Peyer's patch (tissue), 4 donors: Measurements from ENCODE around the gene FER1L5.

Experiments used
- POLR2A ChIP-seq, 2 donors: fragments of 450-650 bp; IDR thresholded peaks; one replicate each; pipeline ENCODE4 v1.5.1; 2017; ENCODE audit warnings: antibody characterized with exemption in 2 of 2, mild to moderate bottlenecking in 2 of 2, moderate library complexity in 2 of 2
- TF ChIP-seq, protein P1 (sequence below), 6 experiments: fragments of 450-650 bp in 4 of 6; fragments of 200-600 bp in 2 of 6; sonication (generic) in 1 of 6; IDR thresholded peaks; one replicate each; pipeline ENCODE4 v1.5.1; 2017 to 2019; ENCODE audit warnings: antibody characterized with exemption in 6 of 6, mild to moderate bottlenecking in 3 of 6, moderate library complexity in 1 of 6

DNA sequence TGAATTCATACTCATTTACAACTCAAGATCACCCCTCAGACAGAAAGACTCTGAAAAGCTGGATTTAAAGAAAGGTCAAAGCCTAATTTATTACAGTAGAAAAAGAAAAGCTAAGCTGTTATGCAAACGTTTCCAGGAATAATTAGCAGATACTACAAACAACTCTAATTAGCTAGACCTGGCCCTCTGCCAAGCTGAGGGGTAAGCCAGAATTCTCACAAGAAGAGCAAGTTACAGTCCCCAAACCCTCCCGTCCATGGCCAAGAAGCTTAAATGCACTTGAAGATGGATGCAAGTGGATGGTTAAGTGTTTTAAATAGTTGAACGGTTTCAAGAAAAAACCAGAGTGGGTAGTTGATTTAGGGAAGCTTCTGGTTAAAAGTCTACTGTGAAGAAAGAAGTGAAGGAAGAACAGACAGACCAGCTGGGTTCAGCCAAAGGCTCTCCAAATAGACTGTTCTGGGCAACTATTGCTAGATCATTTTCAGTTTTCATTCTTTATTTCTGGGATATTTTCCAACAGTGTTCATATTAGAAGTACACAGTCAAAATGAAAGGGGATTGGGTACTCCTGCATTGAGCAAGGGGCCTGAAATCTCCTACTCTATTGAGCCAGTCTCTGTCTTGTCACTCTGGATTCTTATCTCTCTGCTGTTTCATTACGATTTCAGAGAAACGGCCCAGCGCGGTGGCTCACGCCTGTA, 92.5 kb downstream of the FER1L5 start:
- TF ChIP-seq, protein P1, sequence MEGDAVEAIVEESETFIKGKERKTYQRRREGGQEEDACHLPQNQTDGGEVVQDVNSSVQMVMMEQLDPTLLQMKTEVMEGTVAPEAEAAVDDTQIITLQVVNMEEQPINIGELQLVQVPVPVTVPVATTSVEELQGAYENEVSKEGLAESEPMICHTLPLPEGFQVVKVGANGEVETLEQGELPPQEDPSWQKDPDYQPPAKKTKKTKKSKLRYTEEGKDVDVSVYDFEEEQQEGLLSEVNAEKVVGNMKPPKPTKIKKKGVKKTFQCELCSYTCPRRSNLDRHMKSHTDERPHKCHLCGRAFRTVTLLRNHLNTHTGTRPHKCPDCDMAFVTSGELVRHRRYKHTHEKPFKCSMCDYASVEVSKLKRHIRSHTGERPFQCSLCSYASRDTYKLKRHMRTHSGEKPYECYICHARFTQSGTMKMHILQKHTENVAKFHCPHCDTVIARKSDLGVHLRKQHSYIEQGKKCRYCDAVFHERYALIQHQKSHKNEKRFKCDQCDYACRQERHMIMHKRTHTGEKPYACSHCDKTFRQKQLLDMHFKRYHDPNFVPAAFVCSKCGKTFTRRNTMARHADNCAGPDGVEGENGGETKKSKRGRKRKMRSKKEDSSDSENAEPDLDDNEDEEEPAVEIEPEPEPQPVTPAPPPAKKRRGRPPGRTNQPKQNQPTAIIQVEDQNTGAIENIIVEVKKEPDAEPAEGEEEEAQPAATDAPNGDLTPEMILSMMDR (IDR thresholded peaks at IDR 0.05): no peak
- TF ChIP-seq POLR2A (IDR thresholded peaks at IDR 0.05): no peak
